Body of pancreas (tissue), 4 donors: ENCODE data around the gene INTS3.

ENCODE experiments used
- POLR2A ChIP-seq, 3 donors: fragments of 450-650 bp; IDR thresholded peaks; one replicate each; pipeline ENCODE4 v1.6.1; 2016; ENCODE audit warnings: antibody characterized with exemption in 3 of 3, mild to moderate bottlenecking in 2 of 3
- TF ChIP-seq, protein P1 (sequence below), 7 experiments: fragments of 450-650 bp in 4 of 7; fragments of 200-600 bp in 3 of 7; sonication (generic) in 3 of 7; IDR thresholded peaks; one replicate each; pipeline ENCODE4 v1.5.1; 2016 to 2019; ENCODE audit warnings: antibody characterized with exemption in 7 of 7

DNA sequence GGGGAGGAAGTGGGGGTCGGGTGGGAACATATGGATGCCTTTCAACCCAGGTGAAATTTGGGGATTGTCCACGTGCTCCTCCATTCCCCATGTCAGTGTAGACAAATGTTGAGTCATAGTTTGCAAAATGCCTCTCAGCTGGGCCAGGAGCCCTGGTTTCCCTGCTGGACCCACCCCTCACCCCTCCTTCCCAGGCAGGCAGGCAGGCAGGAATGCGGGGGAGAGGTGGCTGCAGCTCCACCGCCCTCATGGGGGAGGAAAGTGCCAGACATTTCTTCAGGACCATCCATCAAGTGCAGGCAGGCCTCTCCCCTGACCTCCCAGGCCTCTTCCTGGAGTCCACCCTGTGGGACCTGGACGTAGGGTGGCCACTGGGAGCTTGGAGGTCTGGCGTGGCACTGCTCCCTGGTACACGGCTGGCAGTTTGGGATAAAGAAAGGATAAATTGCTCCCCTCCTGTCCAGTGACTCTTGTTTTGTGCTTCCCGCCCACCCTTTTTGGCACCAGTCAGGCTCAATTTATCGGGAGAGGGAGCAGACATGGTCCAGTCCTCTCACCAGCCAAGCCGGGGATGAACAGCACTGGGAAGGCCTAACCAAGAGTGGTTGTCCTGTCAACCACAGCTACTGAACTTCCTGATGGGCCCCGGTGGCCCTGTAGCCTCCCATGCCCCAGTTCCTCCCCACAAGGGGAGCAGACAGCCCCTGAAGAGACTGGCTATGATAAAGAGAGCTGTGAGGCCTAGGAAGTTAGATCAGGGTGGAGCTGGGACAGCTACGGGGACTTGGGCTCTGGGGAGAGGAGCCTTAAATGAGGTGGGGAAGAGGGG, 30.4 kb upstream of the INTS3 start:
- TF ChIP-seq, protein P1, sequence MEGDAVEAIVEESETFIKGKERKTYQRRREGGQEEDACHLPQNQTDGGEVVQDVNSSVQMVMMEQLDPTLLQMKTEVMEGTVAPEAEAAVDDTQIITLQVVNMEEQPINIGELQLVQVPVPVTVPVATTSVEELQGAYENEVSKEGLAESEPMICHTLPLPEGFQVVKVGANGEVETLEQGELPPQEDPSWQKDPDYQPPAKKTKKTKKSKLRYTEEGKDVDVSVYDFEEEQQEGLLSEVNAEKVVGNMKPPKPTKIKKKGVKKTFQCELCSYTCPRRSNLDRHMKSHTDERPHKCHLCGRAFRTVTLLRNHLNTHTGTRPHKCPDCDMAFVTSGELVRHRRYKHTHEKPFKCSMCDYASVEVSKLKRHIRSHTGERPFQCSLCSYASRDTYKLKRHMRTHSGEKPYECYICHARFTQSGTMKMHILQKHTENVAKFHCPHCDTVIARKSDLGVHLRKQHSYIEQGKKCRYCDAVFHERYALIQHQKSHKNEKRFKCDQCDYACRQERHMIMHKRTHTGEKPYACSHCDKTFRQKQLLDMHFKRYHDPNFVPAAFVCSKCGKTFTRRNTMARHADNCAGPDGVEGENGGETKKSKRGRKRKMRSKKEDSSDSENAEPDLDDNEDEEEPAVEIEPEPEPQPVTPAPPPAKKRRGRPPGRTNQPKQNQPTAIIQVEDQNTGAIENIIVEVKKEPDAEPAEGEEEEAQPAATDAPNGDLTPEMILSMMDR (IDR thresholded peaks at IDR 0.05) = no peak
- peak in 2 of 3 donors; percentile 37 to 38 for TF ChIP-seq POLR2A (IDR thresholded peaks at IDR 0.05)
